Gastrocnemius medialis (tissue), 4 donors: Measurements from ENCODE around the gene CRYBG3. TPM values are rescaled to one million over a fixed set of nuclear protein-coding genes. Genes with fewer than 3 reads are reported as not detected.
A peak's percentile ranks its signal among the peaks of the same experiment; 100 is the strongest.

Experiments
- ATAC-seq, 2 donors: fragments of 150-250 bp; one replicate each; pipeline ENCODE4 v1.9.1; 2016
- DNase-seq, 2 donors: peaks; one replicate each; pipeline ENCODE4 v3.0.0-alpha.2; 2019
- H3K27ac ChIP-seq, 4 donors: fragments of 200-600 bp; sonication (generic); 1 replicate in 1 of 4; 2 replicates in 3 of 4; pipeline ENCODE4 v1.5.1; 2016 to 2018; ENCODE audit warnings: mild to moderate bottlenecking in 2 of 4, moderate library complexity in 1 of 4
- H3K27me3 ChIP-seq, 3 donors: fragments of 200-600 bp; sonication (generic) in 2 of 3; 1 replicate in 1 of 3; 2 replicates in 2 of 3; pipeline versions ENCODE4 v1.5.1 to v1.6.0; 2016 to 2019; ENCODE audit warnings: mild to moderate bottlenecking in 1 of 3, moderate library complexity in 1 of 3
- H3K36me3 ChIP-seq, 2 donors: fragments of 200-600 bp; sonication (generic) in 1 of 2; one replicate each; pipeline ENCODE4 v1.5.1; 2017 to 2018
- H3K4me1 ChIP-seq, 2 donors: fragments of 200-600 bp; sonication (generic) in 1 of 2; one replicate each; pipeline ENCODE4 v1.5.1; 2016 to 2017; ENCODE audit warnings: mild to moderate bottlenecking in 2 of 2
- H3K4me3 ChIP-seq, 4 donors: fragments of 200-600 bp; sonication (generic) in 3 of 4; 1 replicate in 1 of 4; 2 replicates in 3 of 4; pipeline ENCODE4 v1.5.1; 2016 to 2019; ENCODE audit warnings: mild to moderate bottlenecking in 2 of 4
- H3K9me3 ChIP-seq, 3 donors: fragments of 200-600 bp; sonication (generic) in 2 of 3; 1 replicate in 1 of 3; 2 replicates in 2 of 3; pipeline ENCODE4 v1.5.1; 2016 to 2019
- CTCF ChIP-seq, 5 experiments: fragments of 450-650 bp in 3 of 5; fragments of 200-600 bp in 2 of 5; sonication (generic) in 2 of 5; IDR thresholded peaks in 4 of 5; conservative IDR thresholded peaks in 1 of 5; 1 replicate in 4 of 5; 2 replicates in 1 of 5; pipeline ENCODE4 v1.5.1; 2016 to 2019; ENCODE audit warnings: antibody characterized with exemption in 5 of 5, mild to moderate bottlenecking in 3 of 5, moderate library complexity in 3 of 5
- POLR2A ChIP-seq, 2 donors: fragments of 450-650 bp; IDR thresholded peaks; one replicate each; pipeline ENCODE4 v1.6.1; 2017; ENCODE audit warnings: antibody characterized with exemption in 2 of 2, mild to moderate bottlenecking in 2 of 2, moderate library complexity in 2 of 2
- in situ Hi-C, 4 donors: fragments of 200-750 bp; cut with MboI; loops; one replicate each; pipeline versions ENCODE4 v1.15.0 to v1.8.0; 2017; ENCODE audit warnings: low sequenced_read_pairs in 4 of 4
- intact Hi-C: fragments of 100-400 bp; cut with DNase I; formaldehyde crosslinking; loops from one replicate; pipeline ENCODE4 v1.15.1; 2023; ENCODE audit warnings: low total_unique reads
- total RNA-seq, 4 donors: library from RNA; depleted of rRNA; stranded (reverse); fragments of >200 nt; gene quantifications; one replicate each; pipeline versions ENCODE4 v1.1.0 to v1.2.3, GENCODE V29; 2016

CRYBG3 gene
- total RNA-seq, 4 donors from 2014 or later: 23.0 to 47.3 (median 24.8) TPM

GRCh38 chr3:97958396-97958795 lies 136.6 kb downstream of the CRYBG3 start:
- no peak for DNase-seq
- no peak overlapping the region for H3K4me3 ChIP-seq
- intact Hi-C loops: loop anchor here (5.0 to 10.0 kb wide), 3 partner anchors 64 to 1856 kb away; partner anchors contain the start of genes CMSS1 and CRYBG3
- H3K9me3 ChIP-seq: no peaks in the 10 kb centered on the region
- TF ChIP-seq POLR2A (IDR thresholded peaks at IDR 0.05): no peak
- no peak for TF ChIP-seq CTCF (IDR thresholded peaks at IDR 0.05 in 4 of 5, conservative IDR thresholded peaks at IDR 0.05 in 1 of 5)
- H3K27me3 ChIP-seq: no peaks in the 10 kb centered on the region
- peaks cover 0 to 40% of the 10 kb centered on the region in 2 donors for H3K36me3 ChIP-seq
- no peak for ATAC-seq
- in situ Hi-C loops: loop anchor here in 1 of 4 donors (10.0 kb wide), 1 partner anchor 56 kb away; no protein-coding TSS in a partner anchor
- peaks cover 39 to 42% of the 10 kb centered on the region in 2 donors for H3K4me1 ChIP-seq
- peak overlapping the region; percentile 82 to 86 (median 84) for H3K27ac ChIP-seq

GRCh38 chr3:97958796-97959195 lies 137.0 kb downstream of the CRYBG3 start:
- Histone ChIP-seq H3K36me3 (peaks cover 0 to 36% of the 10 kb centered on the region in 2 donors), H3K9me3 (no peaks in the 10 kb centered on the region), H3K4me3 (no peak overlapping the region), H3K4me1 (peaks cover 43 to 46% of the 10 kb centered on the region in 2 donors), H3K27ac (peak overlapping the region; percentile 82 to 86 (median 84)), H3K27me3 (no peaks in the 10 kb centered on the region)
- ATAC-seq: no peak
- DNase-seq: no peak
- TF ChIP-seq CTCF (IDR thresholded peaks at IDR 0.05 in 4 of 5, conservative IDR thresholded peaks at IDR 0.05 in 1 of 5) (no peak), POLR2A (IDR thresholded peaks at IDR 0.05) (no peak)
- intact Hi-C loops: loop anchor here (5.0 to 10.0 kb wide), 3 partner anchors 64 to 1856 kb away; partner anchors contain the start of genes CMSS1 and CRYBG3
- in situ Hi-C loops: loop anchor here in 1 of 4 donors (10.0 kb wide), 1 partner anchor 56 kb away; no protein-coding TSS in a partner anchor

GRCh38 chr3:97959872-97960271 lies 138.1 kb downstream of the CRYBG3 start:
- DNase-seq (no peak), ATAC-seq (no peak)
- H3K27me3 ChIP-seq: no peaks in the 10 kb centered on the region
- no peaks in the 10 kb centered on the region for H3K9me3 ChIP-seq
- TF ChIP-seq POLR2A (IDR thresholded peaks at IDR 0.05) (no peak), CTCF (IDR thresholded peaks at IDR 0.05 in 4 of 5, conservative IDR thresholded peaks at IDR 0.05 in 1 of 5) (no peak)
- intact Hi-C loops (loop anchor here (5.0 to 10.0 kb wide), 3 partner anchors 62 to 1855 kb away; partner anchors contain the start of genes CMSS1 and CRYBG3), in situ Hi-C loops (loop anchor here in 1 of 4 donors (10.0 kb wide), 1 partner anchor 55 kb away; no protein-coding TSS in a partner anchor)
- H3K36me3 ChIP-seq: peaks cover 0 to 25% of the 10 kb centered on the region in 2 donors
- H3K27ac ChIP-seq: peak overlapping the region in 2 of 4 donors; percentile 3 to 86
- H3K4me3 ChIP-seq: no peak overlapping the region
- H3K4me1 ChIP-seq: peaks cover 46 to 51% of the 10 kb centered on the region in 2 donors

- TF ChIP-seq CTCF (IDR thresholded peaks at IDR 0.05 in 4 of 5, conservative IDR thresholded peaks at IDR 0.05 in 1 of 5) (no peak), POLR2A (IDR thresholded peaks at IDR 0.05) (no peak)
- peak overlapping the region in 3 of 4 donors; percentile 14 to 35 (median 21) for H3K27ac ChIP-seq
- no peak for ATAC-seq
- intact Hi-C loops: no loop called here
- no peak overlapping the region for H3K4me3 ChIP-seq
- in situ Hi-C loops: no loop called here
- H3K27me3 ChIP-seq: no peaks in the 10 kb centered on the region
- H3K4me1 ChIP-seq: peaks cover 46 to 51% of the 10 kb centered on the region in 2 donors
- DNase-seq: no peak
- H3K9me3 ChIP-seq: no peaks in the 10 kb centered on the region
- H3K36me3 ChIP-seq: peaks cover 0 to 20% of the 10 kb centered on the region in 2 donors
Measured at GRCh38 chr3:97960551-97960950, 138.7 kb downstream of the CRYBG3 start.
